Left ventricle myocardium inferior (tissue), 1 donor: ENCODE results near the gene DTNB. TPM values are rescaled to one million over a fixed set of nuclear protein-coding genes. Genes with fewer than 3 reads are reported as not detected.
"Not testable (repeated sequence)": the region's sequence is repeated elsewhere in the genome, so short reads cannot be mapped to it uniquely, and the experiment has no call there.

ENCODE experiments used
- DNase-seq: peaks from one replicate; pipeline ENCODE4 v3.0.0-alpha.2; 2020
- H3K27ac ChIP-seq: fragments of 200-600 bp; replicated peaks from 2 replicates; pipeline ENCODE4 v1.8.0; 2021
- H3K27me3 ChIP-seq: fragments of 200-600 bp; 2 replicates; pipeline ENCODE4 v1.8.0; 2021; ENCODE audit warnings: low read depth
- H3K36me3 ChIP-seq: fragments of 200-600 bp; 2 replicates; pipeline ENCODE4 v1.8.0; 2021
- H3K4me1 ChIP-seq: fragments of 200-600 bp; 2 replicates; pipeline ENCODE4 v1.8.0; 2021
- H3K4me3 ChIP-seq: fragments of 200-600 bp; 2 replicates; pipeline ENCODE4 v1.8.0; 2021; ENCODE audit warnings: mild to moderate bottlenecking, moderate library complexity
- H3K9me3 ChIP-seq: fragments of 200-600 bp; replicated peaks from 2 replicates; pipeline ENCODE4 v1.8.0; 2021
- CTCF ChIP-seq: fragments of 200-600 bp; IDR thresholded peaks from 2 replicates; pipeline ENCODE4 v1.8.0; 2021; ENCODE audit warnings: antibody characterized with exemption, mild to moderate bottlenecking, borderline replicate concordance
- intact Hi-C: fragments of 100-400 bp; cut with micrococcal nuclease; formaldehyde crosslinking; loops from one replicate; pipeline ENCODE4 v1.11.0; 2022
- total RNA-seq: library from RNA; stranded (reverse); fragmentation: NEBNext Ultra II Directional; extraction: Animal tissue kit (Norgen Biotek cat#: 25700); gene quantifications from one replicate; pipeline ENCODE4 v1.2.1, GENCODE V29; 2021
- donor health status: DM: no; HTN: yes; CAD: no; lungs with severe emphysema.

DTNB gene
- total RNA-seq, 1 donor from 2014 or later: 4.5 TPM

GRCh38 chr2:25711675-25712354, 38.4 kb upstream of the DTNB start:
- H3K4me3 ChIP-seq: no peak overlapping the region
- no peak overlapping the region for H3K27ac ChIP-seq
- no peaks in the 10 kb centered on the region for H3K4me1 ChIP-seq
- no peak for DNase-seq
- intact Hi-C loops: no loop called here
- H3K9me3 ChIP-seq: no peaks in the 10 kb centered on the region
- no peaks in the 10 kb centered on the region for H3K36me3 ChIP-seq
- TF ChIP-seq CTCF: no peak
- peaks cover 9% of the 10 kb centered on the region for H3K27me3 ChIP-seq

- no peak for TF ChIP-seq CTCF
- no peaks in the 10 kb centered on the region for H3K36me3 ChIP-seq
- intact Hi-C loops: no loop called here
- no peaks in the 10 kb centered on the region for H3K9me3 ChIP-seq
- no peak overlapping the region for H3K27ac ChIP-seq
- no peaks in the 10 kb centered on the region for H3K4me1 ChIP-seq
- H3K27me3 ChIP-seq: peaks cover 9% of the 10 kb centered on the region
- no peak overlapping the region for H3K4me3 ChIP-seq
- DNase-seq: no peak
These were observed 37.4 kb upstream of the DTNB start for GRCh38 chr2:25710750-25711149.

DNA sequence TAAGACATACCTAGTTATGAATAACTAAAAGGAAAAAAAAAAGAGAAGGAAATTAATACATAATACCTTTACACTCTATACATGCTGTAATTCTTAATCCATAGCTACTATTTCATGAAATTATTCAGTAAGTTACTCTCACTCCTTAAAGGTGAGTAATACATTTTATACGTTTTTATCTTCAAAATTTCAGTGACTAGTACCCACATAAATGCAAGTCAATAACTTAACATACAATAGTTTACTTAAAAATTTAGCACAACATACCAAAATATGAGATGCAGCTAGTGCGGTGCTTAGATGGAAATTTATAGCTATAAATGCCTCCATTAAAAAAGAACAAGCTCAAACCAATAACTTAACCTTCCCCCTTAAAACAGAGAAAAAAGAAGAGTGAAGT, 36.0 kb upstream of the DTNB start:
- peaks cover 9% of the 10 kb centered on the region for H3K27me3 ChIP-seq
- no peak overlapping the region for H3K4me3 ChIP-seq
- no peaks in the 10 kb centered on the region for H3K4me1 ChIP-seq
- no peaks in the 10 kb centered on the region for H3K36me3 ChIP-seq
- H3K9me3 ChIP-seq: no peaks in the 10 kb centered on the region
- no peak for DNase-seq
- H3K27ac ChIP-seq: no peak overlapping the region
- intact Hi-C loops: no loop called here
- no peak for TF ChIP-seq CTCF

- Histone ChIP-seq H3K36me3 (no peaks in the 10 kb centered on the region), H3K4me1 (no peaks in the 10 kb centered on the region), H3K4me3 (no peak overlapping the region), H3K27me3 (peaks cover 9% of the 10 kb centered on the region), H3K27ac (no peak overlapping the region), H3K9me3 (no peaks in the 10 kb centered on the region)
- no peak for DNase-seq
- intact Hi-C loops: no loop called here
- no peak for TF ChIP-seq CTCF
These were observed 34.7 kb upstream of the DTNB start for GRCh38 chr2:25707927-25708590.

- H3K36me3 ChIP-seq, DNase-seq, H3K4me3 ChIP-seq, H3K27me3 ChIP-seq, H3K9me3 ChIP-seq, H3K4me1 ChIP-seq, H3K27ac ChIP-seq, intact Hi-C loops: not testable (repeated sequence)
These were observed 32.2 kb upstream of the DTNB start for GRCh38 chr2:25705575-25705974.

- Histone ChIP-seq H3K27ac (no peak overlapping the region), H3K27me3 (peaks cover 6% of the 10 kb centered on the region), H3K4me1 (no peaks in the 10 kb centered on the region), H3K4me3 (no peak overlapping the region), H3K36me3 (no peaks in the 10 kb centered on the region), H3K9me3 (no peaks in the 10 kb centered on the region)
- intact Hi-C loops: no loop called here
- no peak for TF ChIP-seq CTCF
- no peak for DNase-seq
These were observed 28.4 kb upstream of the DTNB start for GRCh38 chr2:25701801-25702200.
